WTC11 (cell line): Measurements from ENCODE around the gene PFKP. TPM values are rescaled to one million over a fixed set of nuclear protein-coding genes. Genes with fewer than 3 reads are reported as not detected.

Experiments used
- ATAC-seq: fragments of 200-7000 bp; cut with Tn5 transposase; 2 replicates; pipeline ENCODE4 v1.10.0; 2021; ENCODE audit warnings: mild to moderate bottlenecking, moderate library complexity
- CTCF ChIA-PET: fragments of 300-600 bp; sonication (Branson Sonifier 250); formaldehyde crosslinking; loops from one replicate; lab custom pipeline; 2021; ENCODE audit warnings: antibody characterized with exemption; lab: Charles Lee
- POLR2A ChIA-PET: fragments of 350-600 bp; sonication (Branson Sonifier 250); formaldehyde crosslinking; loops from one replicate; lab custom pipeline; 2021; ENCODE audit warnings: antibody characterized with exemption; lab: Charles Lee
- DNase-seq: peaks from one replicate; pipeline ENCODE4 v3.0.0; 2021; ENCODE audit warnings: low spot score
- H3K27ac Mint-ChIP-seq: 2 replicates; pipeline ENCODE4 v1.8.0; 2021; ENCODE audit warnings: mixed read lengths
- H3K27me3 Mint-ChIP-seq: 2 replicates; pipeline ENCODE4 v1.8.0; 2021; ENCODE audit warnings: low read depth, mild to moderate bottlenecking, moderate library complexity, mixed read lengths
- H3K36me3 Mint-ChIP-seq: 2 replicates; pipeline ENCODE4 v1.8.0; 2021; ENCODE audit warnings: mixed read lengths
- H3K4me1 Mint-ChIP-seq: 2 replicates; pipeline ENCODE4 v1.8.0; 2022; ENCODE audit warnings: mixed read lengths
- H3K4me3 Mint-ChIP-seq: 2 replicates; pipeline ENCODE4 v1.8.0; 2021; ENCODE audit warnings: mild to moderate bottlenecking, moderate library complexity, mixed read lengths
- H3K9me3 Mint-ChIP-seq: 2 replicates; pipeline ENCODE4 v1.8.0; 2021; ENCODE audit warnings: mixed read lengths
- ATF6 ChIP-seq: sonication (generic); formaldehyde crosslinking; IDR thresholded peaks from 2 replicates; pipeline ENCODE4 v1.8.1; 2023; ENCODE audit warnings: mild to moderate bottlenecking, missing genetic modification reagents
- E2F1 ChIP-seq: sonication (generic); formaldehyde crosslinking; IDR thresholded peaks from 2 replicates; pipeline ENCODE4 v1.8.0; 2022; ENCODE audit warnings: mild to moderate bottlenecking, missing genetic modification reagents
- EMX1 ChIP-seq: fragments of 250-450 bp; sonication (Bioruptor Pico); IDR thresholded peaks from 2 replicates; pipeline ENCODE4 v1.8.0; 2021; ENCODE audit warnings: mild to moderate bottlenecking
- ESRRA ChIP-seq: sonication (generic); formaldehyde crosslinking; IDR thresholded peaks from 2 replicates; pipeline ENCODE4 v1.8.1; 2022; ENCODE audit warnings: mild to moderate bottlenecking, missing genetic modification reagents, borderline replicate concordance
- HMGA2 ChIP-seq: fragments of 250-450 bp; sonication (Bioruptor Pico); IDR thresholded peaks from 2 replicates; pipeline ENCODE4 v1.4.0; 2021; ENCODE audit warnings: mild to moderate bottlenecking, moderate library complexity
- IRF1 ChIP-seq: sonication (generic); formaldehyde crosslinking; IDR thresholded peaks from 2 replicates; pipeline ENCODE4 v1.8.0; 2023; ENCODE audit warnings: missing genetic modification reagents
- NFATC4 ChIP-seq: fragments of 250-450 bp; sonication (Bioruptor Pico); IDR thresholded peaks from 2 replicates; pipeline ENCODE4 v1.9.0; 2021; ENCODE audit warnings: mild to moderate bottlenecking
- RORB ChIP-seq: fragments of 250-450 bp; sonication (Bioruptor Pico); IDR thresholded peaks from 2 replicates; pipeline ENCODE4 v1.9.0; 2021; ENCODE audit warnings: mild to moderate bottlenecking
- ZBTB21 ChIP-seq: sonication (generic); formaldehyde crosslinking; IDR thresholded peaks from 2 replicates; pipeline ENCODE4 v1.8.1; 2023; ENCODE audit warnings: mild to moderate bottlenecking, missing genetic modification reagents, borderline replicate concordance
- ZNF232 ChIP-seq: sonication (generic); formaldehyde crosslinking; IDR thresholded peaks from 2 replicates; pipeline ENCODE4 v1.8.0; 2022; ENCODE audit warnings: mild to moderate bottlenecking, missing genetic modification reagents
- total RNA-seq: library from RNA; stranded (reverse); gene quantifications from 3 replicates; pipeline ENCODE4 v1.2.3, GENCODE V29; 2021
- TF ChIP-seq, protein P1 (sequence below): sonication (generic); formaldehyde crosslinking; IDR thresholded peaks from 2 replicates; pipeline ENCODE4 v1.8.1; 2023; ENCODE audit warnings: mild to moderate bottlenecking, moderate library complexity, missing genetic modification reagents
- TF ChIP-seq, protein P2 (sequence below): sonication (generic); formaldehyde crosslinking; IDR thresholded peaks from 2 replicates; pipeline ENCODE4 v1.8.1; 2023; ENCODE audit warnings: mild to moderate bottlenecking, missing genetic modification reagents
- TF ChIP-seq, protein P3 (sequence below): sonication (generic); formaldehyde crosslinking; IDR thresholded peaks from 2 replicates; pipeline ENCODE4 v1.8.1; 2022; ENCODE audit warnings: low read depth, missing genetic modification reagents, borderline replicate concordance
- TF ChIP-seq, protein P4 (sequence below): sonication (generic); formaldehyde crosslinking; IDR thresholded peaks from 2 replicates; pipeline ENCODE4 v1.8.0; 2023; ENCODE audit warnings: missing genetic modification reagents, mild to moderate bottlenecking, borderline replicate concordance
- TF ChIP-seq, protein P5 (sequence below): sonication (generic); formaldehyde crosslinking; IDR thresholded peaks from 2 replicates; pipeline ENCODE4 v1.8.0; 2022; ENCODE audit warnings: mild to moderate bottlenecking, missing genetic modification reagents
- TF ChIP-seq, protein P6 (sequence below): sonication (generic); formaldehyde crosslinking; conservative IDR thresholded peaks from 2 replicates; pipeline ENCODE4 v1.8.1; 2022; ENCODE audit warnings: mild to moderate bottlenecking, missing genetic modification reagents

The PFKP gene
- total RNA-seq, 1 experiment from 2014 or later: 127 TPM

GRCh38 chr10:3067118-3067858, at the start of gene PFKP (continued):
- no peak for TF ChIP-seq E2F1
- peak; percentile 82; the same call in 1 of the 2 replicates for TF ChIP-seq ZNF232 (CRISPR knock-in tag)
- no peak for TF ChIP-seq ZBTB21 (CRISPR knock-in tag)
- no peak for TF ChIP-seq ESRRA
- TF ChIP-seq, protein P1, sequence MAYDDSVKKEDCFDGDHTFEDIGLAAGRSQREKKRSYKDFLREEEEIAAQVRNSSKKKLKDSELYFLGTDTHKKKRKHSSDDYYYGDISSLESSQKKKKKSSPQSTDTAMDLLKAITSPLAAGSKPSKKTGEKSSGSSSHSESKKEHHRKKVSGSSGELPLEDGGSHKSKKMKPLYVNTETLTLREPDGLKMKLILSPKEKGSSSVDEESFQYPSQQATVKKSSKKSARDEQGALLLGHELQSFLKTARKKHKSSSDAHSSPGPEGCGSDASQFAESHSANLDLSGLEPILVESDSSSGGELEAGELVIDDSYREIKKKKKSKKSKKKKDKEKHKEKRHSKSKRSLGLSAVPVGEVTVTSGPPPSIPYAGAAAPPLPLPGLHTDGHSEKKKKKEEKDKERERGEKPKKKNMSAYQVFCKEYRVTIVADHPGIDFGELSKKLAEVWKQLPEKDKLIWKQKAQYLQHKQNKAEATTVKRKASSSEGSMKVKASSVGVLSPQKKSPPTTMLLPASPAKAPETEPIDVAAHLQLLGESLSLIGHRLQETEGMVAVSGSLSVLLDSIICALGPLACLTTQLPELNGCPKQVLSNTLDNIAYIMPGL (CRISPR knock-in tag): 0 out of 2 replicates have a peak, but pooled peaks have one; percentile 24
- TF ChIP-seq IRF1: peak; percentile 28; the same call in 1 of the 2 replicates
- TF ChIP-seq, protein P2, sequence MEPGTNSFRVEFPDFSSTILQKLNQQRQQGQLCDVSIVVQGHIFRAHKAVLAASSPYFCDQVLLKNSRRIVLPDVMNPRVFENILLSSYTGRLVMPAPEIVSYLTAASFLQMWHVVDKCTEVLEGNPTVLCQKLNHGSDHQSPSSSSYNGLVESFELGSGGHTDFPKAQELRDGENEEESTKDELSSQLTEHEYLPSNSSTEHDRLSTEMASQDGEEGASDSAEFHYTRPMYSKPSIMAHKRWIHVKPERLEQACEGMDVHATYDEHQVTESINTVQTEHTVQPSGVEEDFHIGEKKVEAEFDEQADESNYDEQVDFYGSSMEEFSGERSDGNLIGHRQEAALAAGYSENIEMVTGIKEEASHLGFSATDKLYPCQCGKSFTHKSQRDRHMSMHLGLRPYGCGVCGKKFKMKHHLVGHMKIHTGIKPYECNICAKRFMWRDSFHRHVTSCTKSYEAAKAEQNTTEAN (CRISPR knock-in tag): 0 out of 2 replicates have a peak, but pooled peaks have one; percentile 25
- TF ChIP-seq, protein P3, sequence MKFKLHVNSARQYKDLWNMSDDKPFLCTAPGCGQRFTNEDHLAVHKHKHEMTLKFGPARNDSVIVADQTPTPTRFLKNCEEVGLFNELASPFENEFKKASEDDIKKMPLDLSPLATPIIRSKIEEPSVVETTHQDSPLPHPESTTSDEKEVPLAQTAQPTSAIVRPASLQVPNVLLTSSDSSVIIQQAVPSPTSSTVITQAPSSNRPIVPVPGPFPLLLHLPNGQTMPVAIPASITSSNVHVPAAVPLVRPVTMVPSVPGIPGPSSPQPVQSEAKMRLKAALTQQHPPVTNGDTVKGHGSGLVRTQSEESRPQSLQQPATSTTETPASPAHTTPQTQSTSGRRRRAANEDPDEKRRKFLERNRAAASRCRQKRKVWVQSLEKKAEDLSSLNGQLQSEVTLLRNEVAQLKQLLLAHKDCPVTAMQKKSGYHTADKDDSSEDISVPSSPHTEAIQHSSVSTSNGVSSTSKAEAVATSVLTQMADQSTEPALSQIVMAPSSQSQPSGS (CRISPR knock-in tag): no peak
- TF ChIP-seq, protein P4, sequence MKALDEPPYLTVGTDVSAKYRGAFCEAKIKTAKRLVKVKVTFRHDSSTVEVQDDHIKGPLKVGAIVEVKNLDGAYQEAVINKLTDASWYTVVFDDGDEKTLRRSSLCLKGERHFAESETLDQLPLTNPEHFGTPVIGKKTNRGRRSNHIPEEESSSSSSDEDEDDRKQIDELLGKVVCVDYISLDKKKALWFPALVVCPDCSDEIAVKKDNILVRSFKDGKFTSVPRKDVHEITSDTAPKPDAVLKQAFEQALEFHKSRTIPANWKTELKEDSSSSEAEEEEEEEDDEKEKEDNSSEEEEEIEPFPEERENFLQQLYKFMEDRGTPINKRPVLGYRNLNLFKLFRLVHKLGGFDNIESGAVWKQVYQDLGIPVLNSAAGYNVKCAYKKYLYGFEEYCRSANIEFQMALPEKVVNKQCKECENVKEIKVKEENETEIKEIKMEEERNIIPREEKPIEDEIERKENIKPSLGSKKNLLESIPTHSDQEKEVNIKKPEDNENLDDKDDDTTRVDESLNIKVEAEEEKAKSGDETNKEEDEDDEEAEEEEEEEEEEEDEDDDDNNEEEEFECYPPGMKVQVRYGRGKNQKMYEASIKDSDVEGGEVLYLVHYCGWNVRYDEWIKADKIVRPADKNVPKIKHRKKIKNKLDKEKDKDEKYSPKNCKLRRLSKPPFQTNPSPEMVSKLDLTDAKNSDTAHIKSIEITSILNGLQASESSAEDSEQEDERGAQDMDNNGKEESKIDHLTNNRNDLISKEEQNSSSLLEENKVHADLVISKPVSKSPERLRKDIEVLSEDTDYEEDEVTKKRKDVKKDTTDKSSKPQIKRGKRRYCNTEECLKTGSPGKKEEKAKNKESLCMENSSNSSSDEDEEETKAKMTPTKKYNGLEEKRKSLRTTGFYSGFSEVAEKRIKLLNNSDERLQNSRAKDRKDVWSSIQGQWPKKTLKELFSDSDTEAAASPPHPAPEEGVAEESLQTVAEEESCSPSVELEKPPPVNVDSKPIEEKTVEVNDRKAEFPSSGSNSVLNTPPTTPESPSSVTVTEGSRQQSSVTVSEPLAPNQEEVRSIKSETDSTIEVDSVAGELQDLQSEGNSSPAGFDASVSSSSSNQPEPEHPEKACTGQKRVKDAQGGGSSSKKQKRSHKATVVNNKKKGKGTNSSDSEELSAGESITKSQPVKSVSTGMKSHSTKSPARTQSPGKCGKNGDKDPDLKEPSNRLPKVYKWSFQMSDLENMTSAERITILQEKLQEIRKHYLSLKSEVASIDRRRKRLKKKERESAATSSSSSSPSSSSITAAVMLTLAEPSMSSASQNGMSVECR (CRISPR knock-in tag): no peak
- no peak for TF ChIP-seq RORB (CRISPR knock-in tag)
- TF ChIP-seq ATF6: no peak

DNA sequence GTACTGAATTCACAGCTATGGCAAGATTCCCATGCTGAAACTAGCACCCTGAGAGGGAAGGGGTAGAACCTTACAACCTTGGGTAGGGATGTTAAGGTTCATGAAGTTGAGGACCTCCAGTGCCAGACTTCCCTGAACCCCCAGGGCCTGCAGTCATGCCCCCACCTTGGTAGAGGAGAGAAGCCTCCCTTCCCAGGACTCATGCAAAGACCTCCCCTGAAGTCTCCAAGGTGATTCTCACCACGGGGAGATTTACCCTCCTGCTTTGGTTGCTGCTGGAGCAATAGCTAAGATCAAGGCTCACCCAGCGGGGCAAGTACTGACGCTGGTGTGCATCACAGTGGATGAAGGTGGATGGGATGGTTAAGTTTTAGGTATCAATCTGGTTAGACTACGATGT, 49.1 kb upstream of the PFKP start:
- Mint-ChIP-seq H3K27me3 (peaks cover 26% of the 10 kb centered on the region), H3K4me1 (no peaks in the 10 kb centered on the region), H3K27ac (no peak overlapping the region), H3K36me3 (0 out of 2 replicates have a peak, but pooled peaks cover 3% of the 10 kb centered on the region), H3K4me3 (no peak overlapping the region), H3K9me3 (peaks cover 26% of the 10 kb centered on the region)
- CTCF ChIA-PET: no interaction called here
- DNase-seq (no peak), ATAC-seq (no peak)
- POLR2A ChIA-PET: no interaction called here
- TF ChIP-seq, protein P5, sequence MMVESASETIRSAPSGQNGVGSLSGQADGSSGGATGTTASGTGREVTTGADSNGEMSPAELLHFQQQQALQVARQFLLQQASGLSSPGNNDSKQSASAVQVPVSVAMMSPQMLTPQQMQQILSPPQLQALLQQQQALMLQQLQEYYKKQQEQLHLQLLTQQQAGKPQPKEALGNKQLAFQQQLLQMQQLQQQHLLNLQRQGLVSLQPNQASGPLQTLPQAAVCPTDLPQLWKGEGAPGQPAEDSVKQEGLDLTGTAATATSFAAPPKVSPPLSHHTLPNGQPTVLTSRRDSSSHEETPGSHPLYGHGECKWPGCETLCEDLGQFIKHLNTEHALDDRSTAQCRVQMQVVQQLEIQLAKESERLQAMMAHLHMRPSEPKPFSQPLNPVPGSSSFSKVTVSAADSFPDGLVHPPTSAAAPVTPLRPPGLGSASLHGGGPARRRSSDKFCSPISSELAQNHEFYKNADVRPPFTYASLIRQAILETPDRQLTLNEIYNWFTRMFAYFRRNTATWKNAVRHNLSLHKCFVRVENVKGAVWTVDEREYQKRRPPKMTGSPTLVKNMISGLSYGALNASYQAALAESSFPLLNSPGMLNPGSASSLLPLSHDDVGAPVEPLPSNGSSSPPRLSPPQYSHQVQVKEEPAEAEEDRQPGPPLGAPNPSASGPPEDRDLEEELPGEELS: no peak
- TF ChIP-seq EMX1 (CRISPR knock-in tag) (no peak), NFATC4 (CRISPR knock-in tag) (no peak), RORB (CRISPR knock-in tag) (no peak), HMGA2 (no peak), ZBTB21 (CRISPR knock-in tag) (no peak)
- TF ChIP-seq, protein P6, sequence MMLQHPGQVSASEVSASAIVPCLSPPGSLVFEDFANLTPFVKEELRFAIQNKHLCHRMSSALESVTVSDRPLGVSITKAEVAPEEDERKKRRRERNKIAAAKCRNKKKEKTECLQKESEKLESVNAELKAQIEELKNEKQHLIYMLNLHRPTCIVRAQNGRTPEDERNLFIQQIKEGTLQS (CRISPR knock-in tag): no peak
